Endodermal cell (in vitro differentiated cells): Measurements from ENCODE around the gene RBFOX1. TPM values are rescaled to one million over a fixed set of nuclear protein-coding genes. Genes with fewer than 3 reads are reported as not detected.

Experiments used
- DNase-seq: peaks from one replicate; pipeline ENCODE4 v3.0.0-alpha.2; 2017
- H3K27ac ChIP-seq: 2 replicates; pipeline ENCODE4 v1.5.1; 2013; ENCODE audit warnings: mild to moderate bottlenecking, low read depth, low read length, moderate library complexity
- H3K27me3 ChIP-seq: 2 replicates; pipeline ENCODE4 v1.6.1; 2013; ENCODE audit warnings: mild to moderate bottlenecking, low read length, moderate library complexity; ENCODE audit not compliant: insufficient read depth, control insufficient read depth, poor library complexity, severe bottlenecking
- H3K36me3 ChIP-seq: 2 replicates; pipeline ENCODE4 v1.7.0; 2013; ENCODE audit warnings: mild to moderate bottlenecking, low read length, moderate library complexity; ENCODE audit not compliant: control insufficient read depth, insufficient read depth
- H3K4me1 ChIP-seq: one replicate; pipeline ENCODE4 v1.7.0; 2013; ENCODE audit warnings: low read length; ENCODE audit not compliant: control insufficient read depth, insufficient read depth
- H3K4me3 ChIP-seq: 2 replicates; pipeline ENCODE4 v1.5.1; 2013; ENCODE audit warnings: mild to moderate bottlenecking, low read length, moderate library complexity
- H3K9ac ChIP-seq: 2 replicates; pipeline ENCODE4 v1.6.1; 2013; ENCODE audit warnings: mild to moderate bottlenecking, low read length, moderate library complexity; ENCODE audit not compliant: poor library complexity, severe bottlenecking; ENCODE audit errors: extremely low read depth
- H3K9me3 ChIP-seq: 2 replicates; pipeline ENCODE4 v1.6.1; 2013; ENCODE audit warnings: mild to moderate bottlenecking, low read length, moderate library complexity; ENCODE audit not compliant: control insufficient read depth
- H3K27ac Mint-ChIP-seq: 2 replicates; pipeline ENCODE4 v1.8.0; 2020; ENCODE audit warnings: mixed read lengths
- H3K27me3 Mint-ChIP-seq: 2 replicates; pipeline ENCODE4 v1.8.0; 2021; ENCODE audit warnings: mild to moderate bottlenecking, mixed read lengths; ENCODE audit not compliant: insufficient read depth
- H3K36me3 Mint-ChIP-seq: 2 replicates; pipeline ENCODE4 v1.8.0; 2020; ENCODE audit warnings: low read depth, mixed read lengths
- H3K4me1 Mint-ChIP-seq: 2 replicates; pipeline ENCODE4 v1.8.0; 2020; ENCODE audit warnings: mixed read lengths
- H3K4me3 Mint-ChIP-seq: 2 replicates; pipeline ENCODE4 v1.8.0; 2020; ENCODE audit warnings: mild to moderate bottlenecking, moderate library complexity, mixed read lengths
- H3K9me3 Mint-ChIP-seq: 2 replicates; pipeline ENCODE4 v1.8.0; 2020; ENCODE audit warnings: mild to moderate bottlenecking, mixed read lengths
- CTCF ChIP-seq: fragments of 200-600 bp; sonication (generic); conservative IDR thresholded peaks from 2 replicates; pipeline ENCODE4 v1.5.0; 2021; ENCODE audit warnings: antibody characterized with exemption, mild to moderate bottlenecking
- WGBS, 2 experiments: methylation state at CpG; one replicate each; pipeline versions ENCODE4 v1.1.5 to v1.1.7; 2013; ENCODE audit warnings: missing lambda C conversion rate in 2 of 2, mixed read lengths in 1 of 2; ENCODE audit not compliant: insufficient coverage in 1 of 2, insufficient read length in 1 of 2; 5-methylcytosine and 5-hydroxymethylcytosine counted together
- total RNA-seq, 2 donors: library from RNA; stranded (reverse); fragmentation: NEBNext Ultra II Directional in 1 of 2; extraction: Animal tissue kit (Norgen Biotek cat#: 25700) in 1 of 2; gene quantifications; 2 replicates in 1 of 2; 3 replicates in 1 of 2; pipeline ENCODE4 v1.2.1, GENCODE V29; 2021

The RBFOX1 gene
- total RNA-seq, 2 donors from 2014 or later: 2.6 to 2.7 TPM

DNA sequence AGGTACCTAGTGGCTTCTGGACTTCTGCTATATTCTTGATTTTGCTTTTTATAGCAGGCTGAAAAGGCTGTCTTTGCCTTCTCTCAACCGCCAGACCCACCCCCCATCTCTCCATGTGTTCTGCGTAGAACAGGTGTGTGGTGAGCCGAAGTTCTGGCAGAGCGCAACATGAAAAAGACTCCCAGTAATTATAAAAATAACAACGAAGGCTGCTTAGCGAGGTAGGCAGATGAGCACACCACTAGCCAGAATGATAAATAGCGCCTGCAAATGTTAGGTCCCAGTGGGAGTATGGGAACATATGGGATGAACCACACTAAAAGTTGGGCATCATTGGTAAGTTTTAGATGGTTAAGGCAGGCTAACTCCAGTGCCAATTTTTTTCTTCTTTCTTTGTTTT, 14.0 kb upstream of the RBFOX1 start:
- Histone ChIP-seq H3K4me3 (no peak overlapping the region), H3K27me3 (no peaks in the 10 kb centered on the region), H3K4me1 (peaks cover 3% of the 10 kb centered on the region), H3K9me3 (no peaks in the 10 kb centered on the region), H3K36me3 (no peaks in the 10 kb centered on the region), H3K27ac (no peak overlapping the region), H3K9ac (no peak overlapping the region)
- DNase-seq: no peak
- H3K27me3 Mint-ChIP-seq: peaks cover 2% of the 10 kb centered on the region
- no peaks in the 10 kb centered on the region for H3K9me3 Mint-ChIP-seq
- no peak overlapping the region for H3K4me3 Mint-ChIP-seq
- no peak overlapping the region for H3K27ac Mint-ChIP-seq
- peaks cover 8% of the 10 kb centered on the region for H3K4me1 Mint-ChIP-seq
- no peak for TF ChIP-seq CTCF
- no peaks in the 10 kb centered on the region for H3K36me3 Mint-ChIP-seq
- WGBS, 2 experiments: 95% methylated on average over 3 to 7 of the region's 7 CpGs

DNA sequence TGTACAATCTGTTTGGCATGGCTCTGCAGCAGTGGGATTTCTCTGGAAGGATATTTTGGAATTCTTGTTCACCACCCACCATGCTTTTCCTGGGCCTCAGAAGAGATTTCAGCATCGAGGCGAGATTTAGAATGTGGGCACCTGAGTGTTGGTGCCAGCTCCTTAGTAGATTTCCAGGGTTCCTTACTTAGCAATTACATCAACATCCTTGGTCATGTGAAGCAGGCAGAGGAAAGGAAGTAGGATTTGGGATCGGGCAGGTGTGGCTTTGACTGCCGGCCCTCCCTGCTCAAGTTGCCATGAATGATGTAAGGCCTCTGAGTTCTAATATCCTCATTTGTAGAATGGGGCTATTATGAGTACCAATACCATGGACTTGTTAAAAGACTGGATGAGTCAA, 13.1 kb upstream of the RBFOX1 start:
- H3K4me3 Mint-ChIP-seq: no peak overlapping the region
- Histone ChIP-seq H3K27ac (no peak overlapping the region), H3K9ac (no peak overlapping the region), H3K4me3 (no peak overlapping the region), H3K9me3 (no peaks in the 10 kb centered on the region), H3K36me3 (no peaks in the 10 kb centered on the region), H3K27me3 (no peaks in the 10 kb centered on the region), H3K4me1 (peaks cover 4% of the 10 kb centered on the region)
- peaks cover 11% of the 10 kb centered on the region for H3K4me1 Mint-ChIP-seq
- no peak for TF ChIP-seq CTCF
- no peak for DNase-seq
- H3K36me3 Mint-ChIP-seq: no peaks in the 10 kb centered on the region
- no peak overlapping the region for H3K27ac Mint-ChIP-seq
- 96 to 100% methylated on average over 1 to 4 of the region's 4 CpGs for WGBS, 2 experiments
- H3K27me3 Mint-ChIP-seq: peaks cover 3% of the 10 kb centered on the region
- no peaks in the 10 kb centered on the region for H3K9me3 Mint-ChIP-seq

- H3K36me3 Mint-ChIP-seq: no peaks in the 10 kb centered on the region
- Histone ChIP-seq H3K4me1 (peaks cover 9% of the 10 kb centered on the region), H3K9me3 (no peaks in the 10 kb centered on the region), H3K27me3 (no peaks in the 10 kb centered on the region), H3K27ac (no peak overlapping the region), H3K9ac (no peak overlapping the region), H3K4me3 (no peak overlapping the region), H3K36me3 (no peaks in the 10 kb centered on the region)
- H3K9me3 Mint-ChIP-seq: no peaks in the 10 kb centered on the region
- DNase-seq: peak; percentile 78
- H3K4me3 Mint-ChIP-seq: no peak overlapping the region
- 62 to 100% methylated on average over 1 of the region's 1 CpG for WGBS, 2 experiments
- TF ChIP-seq CTCF: peak; percentile 68
- H3K27ac Mint-ChIP-seq: no peak overlapping the region
- H3K4me1 Mint-ChIP-seq: peaks cover 10% of the 10 kb centered on the region
- H3K27me3 Mint-ChIP-seq: peaks cover 3% of the 10 kb centered on the region
Observed at GRCh38 chr16:7321661-7322060, 11.0 kb upstream of the RBFOX1 start.
